Kidney (tissue), 14 donors: ENCODE results near the gene ZNF236. TPM values are rescaled to one million over a fixed set of nuclear protein-coding genes. Genes with fewer than 3 reads are reported as not detected.
A peak's percentile ranks its signal among the peaks of the same experiment; 100 is the strongest.

Source experiments
- DNase-seq, 5 donors: peaks; one replicate each; pipeline ENCODE4 v3.0.0-alpha.2; 2013 to 2020
- FAIRE-seq: peaks from 2 replicates; lab custom pipeline; 2012; peaks lifted over from hg19 to GRCh38; lab: Jason Lieb, UNC
- H3K27ac ChIP-seq, 2 donors: one replicate each; pipeline ENCODE4 v1.7.0; 2013; ENCODE audit warnings: low read depth in 2 of 2, low read length in 2 of 2, inconsistent platforms in 1 of 2
- H3K27me3 ChIP-seq: one replicate; pipeline ENCODE4 v1.7.1; 2013; ENCODE audit warnings: low read length, inconsistent platforms; ENCODE audit not compliant: control insufficient read depth, insufficient read depth
- H3K36me3 ChIP-seq, 3 donors: one replicate each; pipeline versions ENCODE4 v1.7.0 to v1.7.1; 2013; ENCODE audit warnings: low read length in 3 of 3, control low read depth in 1 of 3, inconsistent platforms in 1 of 3; ENCODE audit not compliant: insufficient read depth in 3 of 3, control insufficient read depth in 2 of 3
- H3K4me1 ChIP-seq, 3 donors: one replicate each; pipeline versions ENCODE4 v1.7.0 to v1.7.1; 2013; ENCODE audit warnings: low read length in 3 of 3, inconsistent platforms in 1 of 3, low read depth in 1 of 3; ENCODE audit not compliant: control insufficient read depth in 2 of 3, insufficient read depth in 2 of 3
- H3K4me3 ChIP-seq, 3 donors: one replicate each; pipeline versions ENCODE4 v1.7.0 to v1.8.1; 2013; ENCODE audit warnings: low read length in 3 of 3, control low read depth in 1 of 3, inconsistent platforms in 1 of 3
- H3K9ac ChIP-seq, 3 donors: one replicate each; pipeline versions ENCODE4 v1.7.0 to v1.7.1; 2013; ENCODE audit warnings: low read length in 3 of 3, control low read depth in 1 of 3, inconsistent platforms in 1 of 3
- H3K9me3 ChIP-seq, 3 donors: one replicate each; pipeline versions ENCODE4 v1.7.0 to v1.7.1; 2013; ENCODE audit warnings: low read length in 3 of 3, control low read depth in 1 of 3, inconsistent platforms in 1 of 3; ENCODE audit not compliant: control insufficient read depth in 2 of 3, insufficient read depth in 1 of 3
- CTCF ChIP-seq: IDR thresholded peaks from 3 replicates; pipeline ENCODE4 v1.5.1; 2012; ENCODE audit warnings: mild to moderate bottlenecking, moderate library complexity, borderline replicate concordance; ENCODE audit not compliant: insufficient read depth; ENCODE audit errors: extremely low read depth
- intact Hi-C: fragments of 100-400 bp; cut with DNase I; formaldehyde crosslinking; loops from one replicate; pipeline ENCODE4 v1.11.1; 2022
- polyA plus RNA-seq: library from polyadenylated mRNA; stranded (reverse); fragments of 350-450 nt; fragmentation: Illumina TruSeq; extraction: RNeasy Lipid Tissue Mini Kit (QIAGEN cat#74804); gene quantifications from one replicate; pipeline ENCODE4 v1.2.3, GENCODE V29; 2014; ENCODE audit warnings: low read depth, low replicate concordance; ENCODE audit not compliant: insufficient read depth
- total RNA-seq: library from RNA; stranded (reverse); fragmentation: NEBNext Ultra II Directional; extraction: Animal tissue kit (Norgen Biotek cat#: 25700); gene quantifications from one replicate; pipeline ENCODE4 v1.2.1, GENCODE V29; 2021
- donor health status: control.
- donor health status: control.
- donor health status: control.
- donor health status: control.
- donor health status: control.
- donor health status: DM: yes; HTN: yes; CAD: no.
- donor health status: Normal renal cell carcinoma (clear cell type).

Gene ZNF236
- total and polyA plus RNA-seq, 2 donors from 2014 or later = 1.1 to 18.6 TPM

- TF ChIP-seq CTCF = no peak
- no peaks in the 10 kb centered on the region for H3K9me3 ChIP-seq
- no peaks in the 10 kb centered on the region for H3K36me3 ChIP-seq
- H3K27me3 ChIP-seq = no peaks in the 10 kb centered on the region
- DNase-seq = peak in 2 of 5 donors; percentile 26 to 69
- no peak for FAIRE-seq
- no peak overlapping the region for H3K4me3 ChIP-seq
- intact Hi-C loops = no loop called here
- H3K27ac ChIP-seq = no peak overlapping the region
- H3K9ac ChIP-seq = no peak overlapping the region
- H3K4me1 ChIP-seq = peaks cover 0 to under 1% (median 0%) of the 10 kb centered on the region in 3 donors
These were observed 186.4 kb downstream of the ZNF236 start for GRCh38 chr18:77008576-77009315.

GRCh38 chr18:77009675-77010074 lies 187.3 kb downstream of the ZNF236 start:
- DNase-seq (peak in 2 of 5 donors; percentile 35 to 77), FAIRE-seq (no peak)
- H3K9me3 ChIP-seq = no peaks in the 10 kb centered on the region
- intact Hi-C loops = no loop called here
- H3K4me3 ChIP-seq = no peak overlapping the region
- peaks cover 0 to 3% (median 0%) of the 10 kb centered on the region in 3 donors for H3K4me1 ChIP-seq
- TF ChIP-seq CTCF = no peak
- H3K27me3 ChIP-seq = no peaks in the 10 kb centered on the region
- H3K36me3 ChIP-seq = no peaks in the 10 kb centered on the region
- no peak overlapping the region for H3K27ac ChIP-seq
- H3K9ac ChIP-seq = no peak overlapping the region

- FAIRE-seq (no peak), DNase-seq (peak in 1 of 5 donors; percentile 59)
- Histone ChIP-seq H3K36me3 (peaks cover 0 to 10% (median 10%) of the 10 kb centered on the region in 3 donors), H3K27ac (no peak overlapping the region), H3K9ac (no peak overlapping the region), H3K27me3 (no peaks in the 10 kb centered on the region), H3K4me1 (peaks cover 0 to 3% (median 0%) of the 10 kb centered on the region in 3 donors), H3K4me3 (no peak overlapping the region), H3K9me3 (no peaks in the 10 kb centered on the region)
- TF ChIP-seq CTCF = no peak
- intact Hi-C loops = no loop called here
These were observed 189.8 kb downstream of the ZNF236 start for GRCh38 chr18:77012120-77012519.
